Aorta (tissue), 5 donors: ENCODE results near the gene TFB2M. TPM values are rescaled to one million over a fixed set of nuclear protein-coding genes. Genes with fewer than 3 reads are reported as not detected.

Source experiments
- ATAC-seq: fragments of 200-7000 bp; cut with Tn5 transposase; one replicate; pipeline ENCODE4 v1.9.1; 2022; ENCODE audit warnings: moderate library complexity; ENCODE audit not compliant: low FRiP score
- DNase-seq, 2 donors: peaks; one replicate each; pipeline ENCODE4 v3.0.0-alpha.2; 2020
- H3K27ac ChIP-seq, 2 donors: one replicate each; pipeline ENCODE4 v1.5.1; 2013; ENCODE audit warnings: low read length in 2 of 2, mild to moderate bottlenecking in 2 of 2, moderate library complexity in 2 of 2, control low read depth in 1 of 2, inconsistent platforms in 1 of 2, low read depth in 1 of 2
- H3K27me3 ChIP-seq, 2 donors: one replicate each; pipeline ENCODE4 v1.6.1; 2013; ENCODE audit warnings: control low read depth in 1 of 2, low read length in 1 of 2, mild to moderate bottlenecking in 1 of 2, moderate library complexity in 1 of 2; ENCODE audit not compliant: insufficient read depth in 2 of 2, control insufficient read depth in 1 of 2
- H3K36me3 ChIP-seq, 2 donors: one replicate each; pipeline ENCODE4 v1.6.1; 2013; ENCODE audit warnings: control low read depth in 1 of 2, low read length in 1 of 2, mild to moderate bottlenecking in 1 of 2; ENCODE audit not compliant: insufficient read depth in 2 of 2, control insufficient read depth in 1 of 2
- H3K4me1 ChIP-seq, 2 donors: one replicate each; pipeline ENCODE4 v1.6.1; 2013; ENCODE audit warnings: low read length in 2 of 2, control low read depth in 1 of 2, mild to moderate bottlenecking in 1 of 2, moderate library complexity in 1 of 2; ENCODE audit not compliant: insufficient read depth in 2 of 2, control insufficient read depth in 1 of 2
- H3K4me3 ChIP-seq, 2 donors: one replicate each; pipeline ENCODE4 v1.5.1; 2013; ENCODE audit warnings: low read length in 2 of 2, control low read depth in 1 of 2, mild to moderate bottlenecking in 1 of 2
- H3K9me3 ChIP-seq: one replicate; pipeline ENCODE4 v1.6.1; 2013; ENCODE audit warnings: mild to moderate bottlenecking, low read length; ENCODE audit not compliant: control insufficient read depth
- WGBS, 2 donors: extraction: QIAGEN DNeasy Blood & Tissue Kit; methylation state at CpG; one replicate each; pipeline ENCODE4 v1.1.7; 2013; 5-methylcytosine and 5-hydroxymethylcytosine counted together
- intact Hi-C, 2 donors: fragments of 100-400 bp; cut with DNase I; formaldehyde crosslinking; loops; one replicate each; pipeline versions ENCODE4 v1.14.2 to v1.15.0; 2022
- polyA plus RNA-seq, 2 donors: library from polyadenylated mRNA; stranded (reverse); fragments of 200-250 nt; gene quantifications; one replicate each; pipeline ENCODE4 v1.2.3, GENCODE V29; 2013
- total RNA-seq, 2 donors: library from RNA; stranded (reverse); fragmentation: NEBNext Ultra II Directional; extraction: Animal tissue kit (Norgen Biotek cat#: 25700); gene quantifications; one replicate each; pipeline ENCODE4 v1.2.1, GENCODE V29; 2021
- donor health status: healthy with polysubstance abuse.
- donor health status: Bipolar disorder and iron deficiency.
- donor health status: DM: no; HTN: no; CAD: no.
- donor health status: DM: no; HTN: no; CAD: no.
- donor health status: DM: yes; HTN: yes; CAD: no.

The TFB2M gene
- total and polyA plus RNA-seq, 4 donors = 3.8 to 5.8 (median 5.4) TPM

DNA sequence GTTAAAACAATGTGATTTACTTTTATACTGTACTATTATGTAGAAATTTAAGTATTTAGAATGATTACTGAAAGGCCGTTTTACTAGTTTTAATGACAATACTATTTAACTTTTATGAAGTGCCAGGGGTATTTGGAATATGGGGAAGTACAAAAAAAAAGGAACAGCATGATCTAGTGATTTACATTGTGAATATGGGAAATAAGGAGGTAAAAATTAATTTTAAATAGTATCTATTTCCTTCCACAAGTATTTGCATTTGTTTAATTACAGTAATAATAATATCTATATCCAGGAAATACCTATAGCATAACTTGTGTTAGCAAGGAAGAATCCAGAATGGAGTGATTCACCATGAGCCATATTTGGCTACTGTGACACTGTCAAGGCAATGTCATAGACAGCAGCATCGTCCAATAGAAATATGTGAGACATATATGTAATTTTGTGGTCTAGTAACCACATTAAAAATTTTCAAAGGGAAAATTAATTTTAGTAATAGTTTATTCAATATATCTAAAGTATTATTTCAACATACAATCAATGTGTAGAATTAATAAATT is 22.2 kb upstream of the TFB2M start:
- no peak overlapping the region for H3K27ac ChIP-seq
- no peaks in the 10 kb centered on the region for H3K36me3 ChIP-seq
- H3K27me3 ChIP-seq = no peaks in the 10 kb centered on the region
- no peaks in the 10 kb centered on the region for H3K4me1 ChIP-seq
- no peak for DNase-seq
- ATAC-seq = no peak
- intact Hi-C loops = no loop called here
- no peak overlapping the region for H3K4me3 ChIP-seq
- H3K9me3 ChIP-seq = no peaks in the 10 kb centered on the region
- 66 to 78% methylated on average over 2 of the region's 2 CpGs for WGBS, 2 donors

DNA sequence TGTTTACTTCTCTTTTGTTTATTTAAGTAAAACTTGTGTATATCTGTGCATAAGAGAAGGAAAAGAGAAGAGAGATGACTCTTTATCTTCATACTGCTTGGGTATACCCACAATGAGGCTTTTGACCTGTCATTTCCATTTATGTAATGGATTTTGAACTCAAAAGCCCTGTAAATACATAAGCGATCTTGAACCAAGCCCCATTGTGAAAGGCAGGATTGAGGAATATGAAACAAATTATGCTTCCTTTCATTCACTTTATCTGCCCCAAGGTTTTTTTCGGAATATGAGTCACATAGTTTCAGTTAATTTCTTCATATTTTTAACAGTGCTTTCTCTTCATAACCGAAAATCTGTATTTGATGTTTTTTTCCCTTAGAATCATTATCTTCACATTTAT is 21.5 kb upstream of the TFB2M start:
- no peaks in the 10 kb centered on the region for H3K27me3 ChIP-seq
- DNase-seq (no peak), ATAC-seq (no peak)
- no peaks in the 10 kb centered on the region for H3K9me3 ChIP-seq
- H3K4me3 ChIP-seq = no peak overlapping the region
- WGBS, 2 donors = 20 to 31% methylated on average over 3 of the region's 3 CpGs
- H3K36me3 ChIP-seq = no peaks in the 10 kb centered on the region
- intact Hi-C loops = no loop called here
- no peak overlapping the region for H3K27ac ChIP-seq
- H3K4me1 ChIP-seq = no peaks in the 10 kb centered on the region

DNA sequence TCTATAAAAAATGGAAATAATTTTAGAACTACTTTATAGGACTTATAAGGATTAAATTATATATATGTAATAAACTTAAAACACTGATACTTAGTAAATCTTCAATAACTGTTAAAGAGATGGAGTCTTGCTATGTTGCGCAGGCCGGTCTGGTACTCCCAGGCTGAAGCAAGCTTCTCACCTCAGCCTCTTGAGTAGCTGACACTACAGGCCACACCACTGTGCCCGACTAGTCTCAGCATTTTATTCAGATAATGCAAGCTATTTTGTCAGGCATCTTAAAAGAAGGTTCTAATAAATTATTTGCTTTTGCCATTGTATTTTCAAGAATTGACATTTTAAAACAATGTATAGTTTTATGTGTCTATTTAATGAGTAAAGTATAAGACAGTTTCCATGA is 21.0 kb upstream of the TFB2M start:
- H3K9me3 ChIP-seq = no peaks in the 10 kb centered on the region
- no peaks in the 10 kb centered on the region for H3K27me3 ChIP-seq
- no peaks in the 10 kb centered on the region for H3K4me1 ChIP-seq
- H3K27ac ChIP-seq = no peak overlapping the region
- WGBS, 2 donors = 73 to 74% methylated on average over 3 of the region's 3 CpGs
- DNase-seq (no peak), ATAC-seq (no peak)
- intact Hi-C loops = no loop called here
- no peaks in the 10 kb centered on the region for H3K36me3 ChIP-seq
- H3K4me3 ChIP-seq = no peak overlapping the region

DNA sequence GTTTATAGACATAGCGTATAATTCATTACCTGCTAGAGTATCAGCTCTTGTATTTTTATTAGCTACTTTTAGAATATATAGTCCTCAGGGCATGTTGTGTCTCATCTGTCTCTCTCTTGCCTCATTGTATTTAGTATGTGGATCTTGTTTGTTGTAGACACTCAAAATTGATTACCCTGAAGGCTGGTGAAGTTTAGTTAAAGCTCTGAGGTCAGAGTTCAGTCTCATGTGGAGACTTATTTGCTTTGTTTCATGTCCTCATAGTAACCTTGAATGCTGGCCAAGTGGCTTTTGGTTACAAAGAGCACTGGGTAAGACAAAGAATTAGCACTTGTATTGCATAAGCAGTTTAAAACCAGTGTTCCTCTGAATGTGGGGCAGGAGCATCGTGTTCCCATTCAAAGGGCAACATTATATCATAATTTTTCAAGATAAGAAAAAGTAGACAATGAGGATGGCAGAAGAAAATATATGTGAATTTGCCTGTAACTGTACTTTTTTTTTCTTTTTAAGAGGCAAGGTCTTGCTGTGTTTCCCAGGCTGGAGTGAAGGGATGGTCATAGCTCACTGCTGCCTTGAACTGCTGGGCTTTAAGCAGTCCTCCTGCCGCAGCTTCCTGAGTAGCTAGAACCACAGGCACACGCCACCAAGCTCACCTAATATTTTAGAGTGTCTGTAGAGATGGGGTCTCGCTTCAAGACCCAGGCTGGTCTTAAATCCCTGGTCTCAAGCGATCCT is 17.6 kb upstream of the TFB2M start:
- intact Hi-C loops = no loop called here
- Histone ChIP-seq H3K27me3 (no peaks in the 10 kb centered on the region), H3K36me3 (no peaks in the 10 kb centered on the region), H3K27ac (no peak overlapping the region), H3K9me3 (no peaks in the 10 kb centered on the region), H3K4me1 (no peaks in the 10 kb centered on the region), H3K4me3 (no peak overlapping the region)
- 83% methylated on average over 6 of the region's 6 CpGs for WGBS, 2 donors
- ATAC-seq = peak; percentile 65
- DNase-seq = no peak

DNA sequence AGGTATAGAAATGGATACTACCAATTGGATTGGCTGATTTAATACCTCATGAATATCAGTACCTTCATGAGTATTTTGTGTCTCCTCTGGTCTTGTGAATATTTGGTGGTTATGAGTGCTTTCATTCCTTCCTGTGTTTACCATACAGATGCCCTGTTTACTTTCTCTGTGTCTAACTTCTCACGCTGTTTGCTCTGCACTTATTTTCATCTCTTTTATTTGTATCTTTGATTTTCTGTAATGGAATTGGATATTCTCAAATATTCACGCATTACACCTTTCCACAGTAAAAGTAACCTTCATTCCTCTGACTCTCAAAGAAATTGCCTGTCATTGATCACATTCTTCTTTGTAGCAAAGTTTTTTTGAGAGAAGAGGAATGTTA is 17.0 kb upstream of the TFB2M start:
- H3K36me3 ChIP-seq = no peaks in the 10 kb centered on the region
- 94 to 95% methylated on average over 2 of the region's 2 CpGs for WGBS, 2 donors
- no peak overlapping the region for H3K4me3 ChIP-seq
- no peak overlapping the region for H3K27ac ChIP-seq
- no peaks in the 10 kb centered on the region for H3K4me1 ChIP-seq
- intact Hi-C loops = no loop called here
- no peaks in the 10 kb centered on the region for H3K27me3 ChIP-seq
- ATAC-seq (no peak), DNase-seq (no peak)
- H3K9me3 ChIP-seq = no peaks in the 10 kb centered on the region

DNA sequence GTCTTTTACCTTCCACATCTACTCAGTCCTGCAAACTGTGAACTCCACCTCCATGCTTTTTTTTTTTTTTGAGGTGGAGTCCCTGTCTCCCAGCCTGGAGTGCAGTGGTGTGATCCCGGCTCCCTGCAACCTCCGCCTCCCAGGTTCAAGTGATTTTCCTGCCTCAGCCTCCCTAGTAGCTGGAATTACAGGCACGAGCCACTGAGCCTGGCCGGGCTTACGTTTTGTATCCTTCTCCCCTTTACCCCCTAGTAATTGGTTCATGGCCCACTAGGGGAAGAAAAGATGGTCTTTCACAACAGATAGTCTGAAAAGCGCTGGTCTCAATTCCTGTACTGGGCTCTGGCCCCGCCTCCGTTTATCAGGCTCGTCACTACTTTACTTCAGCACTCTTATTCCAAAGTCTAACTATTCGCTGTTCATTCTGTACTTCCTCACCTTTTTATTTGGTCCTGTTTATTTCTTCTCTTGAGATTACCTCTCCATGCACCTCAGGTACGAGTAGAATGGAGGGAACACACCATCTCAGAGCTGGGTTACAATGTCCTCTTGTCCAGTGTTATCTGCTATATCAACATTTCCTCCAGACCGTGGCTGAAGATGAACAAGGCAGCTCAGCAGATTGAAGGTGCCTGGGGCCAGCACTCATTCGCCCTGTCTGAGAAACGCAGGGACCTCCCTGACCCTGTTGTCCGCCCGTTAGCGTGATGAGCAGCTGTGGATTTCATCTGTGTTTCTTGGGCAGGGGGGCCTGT is 16.4 kb upstream of the TFB2M start:
- H3K9me3 ChIP-seq = no peaks in the 10 kb centered on the region
- WGBS, 2 donors = 83 to 85% methylated on average over 17 of the region's 17 CpGs
- intact Hi-C loops = no loop called here
- no peaks in the 10 kb centered on the region for H3K36me3 ChIP-seq
- H3K4me3 ChIP-seq = no peak overlapping the region
- no peak overlapping the region for H3K27ac ChIP-seq
- H3K4me1 ChIP-seq = no peaks in the 10 kb centered on the region
- ATAC-seq (no peak), DNase-seq (no peak)
- no peaks in the 10 kb centered on the region for H3K27me3 ChIP-seq

DNA sequence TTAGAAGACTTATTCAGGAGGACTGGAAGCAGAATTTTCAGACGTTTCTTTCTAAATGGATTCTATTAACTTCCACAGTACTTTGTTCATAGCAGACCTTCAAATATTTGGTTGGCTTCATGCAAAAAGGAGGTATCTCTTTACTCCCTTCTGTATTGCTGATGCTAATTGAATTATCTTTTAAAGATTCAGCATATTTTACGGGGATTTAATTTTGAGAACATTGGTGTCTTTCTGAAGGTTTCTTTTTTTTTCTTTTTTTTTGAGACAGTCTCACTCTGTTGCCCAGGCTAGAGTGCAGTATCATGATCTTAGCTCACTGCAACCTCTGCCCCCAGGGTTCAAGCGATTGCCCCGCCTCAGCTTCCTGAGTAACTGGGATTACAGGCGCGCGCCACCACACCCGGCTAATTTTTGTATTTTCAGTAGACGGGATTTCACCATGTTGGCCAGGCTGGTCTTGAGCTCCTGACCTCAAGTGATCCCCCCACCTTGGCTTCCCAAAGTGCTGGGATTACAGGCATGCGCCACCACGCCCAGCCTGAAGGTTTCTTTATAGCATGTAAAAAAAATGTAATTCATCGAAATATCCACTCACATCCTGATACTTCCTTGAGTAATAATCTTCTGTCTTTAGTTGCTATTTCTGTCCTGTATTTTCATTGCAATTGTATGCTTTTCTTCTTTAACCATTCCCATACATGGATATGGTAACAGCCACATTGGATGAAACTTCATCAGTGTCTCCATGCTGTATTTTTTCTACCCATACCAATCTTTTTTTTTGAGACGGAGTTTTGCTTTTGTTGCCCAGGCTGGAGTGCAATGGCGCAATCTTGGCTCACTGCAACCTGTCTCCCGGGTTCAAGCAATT is 14.7 kb upstream of the TFB2M start:
- intact Hi-C loops = no loop called here
- no peak for ATAC-seq
- Histone ChIP-seq H3K4me1 (no peaks in the 10 kb centered on the region), H3K4me3 (no peak overlapping the region), H3K9me3 (no peaks in the 10 kb centered on the region), H3K36me3 (no peaks in the 10 kb centered on the region), H3K27ac (no peak overlapping the region), H3K27me3 (no peaks in the 10 kb centered on the region)
- 75 to 76% methylated on average over 15 of the region's 15 CpGs for WGBS, 2 donors
- DNase-seq = no peak

DNA sequence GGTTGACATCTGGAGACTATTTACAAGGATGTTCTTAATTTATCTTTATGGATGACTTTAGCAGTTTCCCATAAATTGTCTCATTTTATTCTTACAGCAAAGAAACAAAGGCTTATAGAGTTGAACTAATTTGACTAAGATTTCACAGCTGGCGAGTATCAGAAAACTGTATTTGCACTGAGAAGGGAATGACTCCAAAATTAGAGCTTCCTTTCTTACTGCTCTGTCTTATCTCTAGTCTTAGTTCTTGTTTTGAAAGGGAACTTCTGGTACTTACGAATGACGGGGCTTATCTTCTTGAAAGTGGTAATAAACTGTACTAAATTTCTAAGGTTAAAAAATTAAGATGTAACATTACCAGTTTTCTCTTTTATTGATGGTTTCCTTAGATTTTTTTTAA is 13.8 kb upstream of the TFB2M start:
- Histone ChIP-seq H3K36me3 (no peaks in the 10 kb centered on the region), H3K4me1 (no peaks in the 10 kb centered on the region), H3K27me3 (no peaks in the 10 kb centered on the region), H3K9me3 (no peaks in the 10 kb centered on the region), H3K4me3 (no peak overlapping the region), H3K27ac (no peak overlapping the region)
- 31 to 43% methylated on average over 3 of the region's 3 CpGs for WGBS, 2 donors
- ATAC-seq (no peak), DNase-seq (no peak)
- intact Hi-C loops = no loop called here
